Endodermal cell (in vitro differentiated cells): ENCODE results near the gene LTA. TPM values are rescaled to one million over a fixed set of nuclear protein-coding genes. Genes with fewer than 3 reads are reported as not detected.

Experiments used
- DNase-seq: peaks from one replicate; pipeline ENCODE4 v3.0.0-alpha.2; 2017
- H3K27ac ChIP-seq: 2 replicates; pipeline ENCODE4 v1.5.1; 2013; ENCODE audit warnings: mild to moderate bottlenecking, low read depth, low read length, moderate library complexity
- H3K27me3 ChIP-seq: 2 replicates; pipeline ENCODE4 v1.6.1; 2013; ENCODE audit warnings: mild to moderate bottlenecking, low read length, moderate library complexity; ENCODE audit not compliant: insufficient read depth, control insufficient read depth, poor library complexity, severe bottlenecking
- H3K36me3 ChIP-seq: 2 replicates; pipeline ENCODE4 v1.7.0; 2013; ENCODE audit warnings: mild to moderate bottlenecking, low read length, moderate library complexity; ENCODE audit not compliant: control insufficient read depth, insufficient read depth
- H3K4me1 ChIP-seq: one replicate; pipeline ENCODE4 v1.7.0; 2013; ENCODE audit warnings: low read length; ENCODE audit not compliant: control insufficient read depth, insufficient read depth
- H3K4me3 ChIP-seq: 2 replicates; pipeline ENCODE4 v1.5.1; 2013; ENCODE audit warnings: mild to moderate bottlenecking, low read length, moderate library complexity
- H3K9ac ChIP-seq: 2 replicates; pipeline ENCODE4 v1.6.1; 2013; ENCODE audit warnings: mild to moderate bottlenecking, low read length, moderate library complexity; ENCODE audit not compliant: poor library complexity, severe bottlenecking; ENCODE audit errors: extremely low read depth
- H3K9me3 ChIP-seq: 2 replicates; pipeline ENCODE4 v1.6.1; 2013; ENCODE audit warnings: mild to moderate bottlenecking, low read length, moderate library complexity; ENCODE audit not compliant: control insufficient read depth
- H3K27ac Mint-ChIP-seq: 2 replicates; pipeline ENCODE4 v1.8.0; 2020; ENCODE audit warnings: mixed read lengths
- H3K27me3 Mint-ChIP-seq: 2 replicates; pipeline ENCODE4 v1.8.0; 2021; ENCODE audit warnings: mild to moderate bottlenecking, mixed read lengths; ENCODE audit not compliant: insufficient read depth
- H3K36me3 Mint-ChIP-seq: 2 replicates; pipeline ENCODE4 v1.8.0; 2020; ENCODE audit warnings: low read depth, mixed read lengths
- H3K4me1 Mint-ChIP-seq: 2 replicates; pipeline ENCODE4 v1.8.0; 2020; ENCODE audit warnings: mixed read lengths
- H3K4me3 Mint-ChIP-seq: 2 replicates; pipeline ENCODE4 v1.8.0; 2020; ENCODE audit warnings: mild to moderate bottlenecking, moderate library complexity, mixed read lengths
- H3K9me3 Mint-ChIP-seq: 2 replicates; pipeline ENCODE4 v1.8.0; 2020; ENCODE audit warnings: mild to moderate bottlenecking, mixed read lengths
- CTCF ChIP-seq: fragments of 200-600 bp; sonication (generic); conservative IDR thresholded peaks from 2 replicates; pipeline ENCODE4 v1.5.0; 2021; ENCODE audit warnings: antibody characterized with exemption, mild to moderate bottlenecking
- WGBS, 2 experiments: methylation state at CpG; one replicate each; pipeline versions ENCODE4 v1.1.5 to v1.1.7; 2013; ENCODE audit warnings: missing lambda C conversion rate in 2 of 2, mixed read lengths in 1 of 2; ENCODE audit not compliant: insufficient coverage in 1 of 2, insufficient read length in 1 of 2; 5-methylcytosine and 5-hydroxymethylcytosine counted together
- total RNA-seq, 2 donors: library from RNA; stranded (reverse); fragmentation: NEBNext Ultra II Directional in 1 of 2; extraction: Animal tissue kit (Norgen Biotek cat#: 25700) in 1 of 2; gene quantifications; 2 replicates in 1 of 2; 3 replicates in 1 of 2; pipeline ENCODE4 v1.2.1, GENCODE V29; 2021

The LTA gene
- total RNA-seq, 2 donors from 2014 or later = not detected

GRCh38 chr6:31607317-31607716, 35.2 kb downstream of the LTA start:
- Mint-ChIP-seq H3K36me3 (no peaks in the 10 kb centered on the region), H3K27ac (peak overlapping the region; percentile 38), H3K4me3 (no peak overlapping the region), H3K27me3 (no peaks in the 10 kb centered on the region), H3K4me1 (peaks cover 11% of the 10 kb centered on the region), H3K9me3 (no peaks in the 10 kb centered on the region)
- Histone ChIP-seq H3K27me3 (no peaks in the 10 kb centered on the region), H3K4me3 (no peak overlapping the region), H3K36me3 (no peaks in the 10 kb centered on the region), H3K4me1 (no peaks in the 10 kb centered on the region), H3K9ac (no peak overlapping the region), H3K9me3 (no peaks in the 10 kb centered on the region), H3K27ac (no peak overlapping the region)
- WGBS, 2 experiments = 75 to 81% methylated on average over 1 of the region's 1 CpG
- no peak for DNase-seq
- no peak for TF ChIP-seq CTCF

GRCh38 chr6:31609519-31610406, 37.7 kb downstream of the LTA start:
- Histone ChIP-seq H3K9me3 (no peaks in the 10 kb centered on the region), H3K27me3 (no peaks in the 10 kb centered on the region), H3K27ac (no peak overlapping the region), H3K9ac (no peak overlapping the region), H3K4me1 (no peaks in the 10 kb centered on the region), H3K36me3 (no peaks in the 10 kb centered on the region), H3K4me3 (no peak overlapping the region)
- 92 to 93% methylated on average over 5 to 8 of the region's 8 CpGs for WGBS, 2 experiments
- peaks cover 13% of the 10 kb centered on the region for H3K4me1 Mint-ChIP-seq
- no peak overlapping the region for H3K4me3 Mint-ChIP-seq
- no peak for TF ChIP-seq CTCF
- no peaks in the 10 kb centered on the region for H3K36me3 Mint-ChIP-seq
- no peaks in the 10 kb centered on the region for H3K9me3 Mint-ChIP-seq
- no peak overlapping the region for H3K27ac Mint-ChIP-seq
- H3K27me3 Mint-ChIP-seq = no peaks in the 10 kb centered on the region
- DNase-seq = no peak

- no peak for TF ChIP-seq CTCF
- H3K27me3 Mint-ChIP-seq = no peaks in the 10 kb centered on the region
- Histone ChIP-seq H3K36me3 (no peaks in the 10 kb centered on the region), H3K9me3 (no peaks in the 10 kb centered on the region), H3K27ac (no peak overlapping the region), H3K27me3 (no peaks in the 10 kb centered on the region), H3K4me1 (no peaks in the 10 kb centered on the region), H3K9ac (no peak overlapping the region), H3K4me3 (no peak overlapping the region)
- WGBS, 2 experiments = 93 to 96% methylated on average over 4 of the region's 4 CpGs
- H3K9me3 Mint-ChIP-seq = no peaks in the 10 kb centered on the region
- no peaks in the 10 kb centered on the region for H3K36me3 Mint-ChIP-seq
- peaks cover 24% of the 10 kb centered on the region for H3K4me1 Mint-ChIP-seq
- no peak overlapping the region for H3K4me3 Mint-ChIP-seq
- H3K27ac Mint-ChIP-seq = no peak overlapping the region
- no peak for DNase-seq
Observed at GRCh38 chr6:31610968-31611367, 38.9 kb downstream of the LTA start.
